Islet precursor cell (in vitro differentiated cells): ENCODE results near the gene VASN.

Experiments used
- DNase-seq: peaks from one replicate; pipeline ENCODE4 v3.0.0-alpha.2; 2018

The VASN gene

GRCh38 chr16:4373356-4373908, 1.8 kb downstream of the VASN start:
- DNase-seq, result no peak

- peak; percentile 84 for DNase-seq
These were observed 2.5 kb downstream of the VASN start for GRCh38 chr16:4373909-4374742.

- no peak for DNase-seq
These were observed 4.1 kb downstream of the VASN start for GRCh38 chr16:4375717-4376116.

DNA sequence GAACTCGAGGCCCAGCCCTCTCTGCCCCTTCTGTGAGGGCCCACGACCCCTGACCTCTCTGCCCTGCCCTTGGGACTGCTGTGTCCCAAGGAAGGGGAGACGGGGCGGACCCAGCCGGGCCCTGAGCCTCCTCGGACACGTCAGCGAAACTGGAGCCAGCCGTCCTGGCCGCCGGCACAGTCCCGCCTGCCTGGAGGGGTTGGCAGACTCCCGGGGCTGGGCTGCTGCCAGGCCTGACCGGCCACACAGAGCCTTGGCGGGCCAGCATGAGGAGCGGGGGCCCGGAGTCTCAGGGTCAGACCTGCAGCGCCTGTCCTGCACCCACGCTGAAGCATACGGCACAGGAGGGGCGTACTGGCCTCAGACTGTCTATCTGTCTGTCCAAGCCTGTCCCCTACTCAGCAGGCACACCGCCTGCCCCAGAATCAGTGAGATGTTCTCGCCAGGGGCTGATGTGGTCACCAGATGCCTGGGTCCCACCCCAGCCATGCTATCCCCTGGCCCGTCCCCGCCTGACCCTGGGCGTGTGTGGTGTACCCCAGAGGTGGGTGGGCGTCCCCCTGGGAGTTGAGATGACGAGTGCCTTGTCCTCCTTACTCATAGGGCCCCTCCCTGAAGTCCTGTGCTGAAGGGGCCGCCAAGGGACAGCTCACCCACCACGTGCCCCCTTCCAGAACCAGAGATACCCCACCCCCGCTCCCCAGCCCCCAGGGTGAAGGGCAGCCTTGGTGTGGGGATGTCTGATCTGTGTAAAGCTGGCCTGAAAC, 4.7 kb downstream of the VASN start:
- DNase-seq, result peak; percentile 57

- DNase-seq, result peak; percentile 53
These were observed 5.4 kb downstream of the VASN start for GRCh38 chr16:4376893-4377572.

DNA sequence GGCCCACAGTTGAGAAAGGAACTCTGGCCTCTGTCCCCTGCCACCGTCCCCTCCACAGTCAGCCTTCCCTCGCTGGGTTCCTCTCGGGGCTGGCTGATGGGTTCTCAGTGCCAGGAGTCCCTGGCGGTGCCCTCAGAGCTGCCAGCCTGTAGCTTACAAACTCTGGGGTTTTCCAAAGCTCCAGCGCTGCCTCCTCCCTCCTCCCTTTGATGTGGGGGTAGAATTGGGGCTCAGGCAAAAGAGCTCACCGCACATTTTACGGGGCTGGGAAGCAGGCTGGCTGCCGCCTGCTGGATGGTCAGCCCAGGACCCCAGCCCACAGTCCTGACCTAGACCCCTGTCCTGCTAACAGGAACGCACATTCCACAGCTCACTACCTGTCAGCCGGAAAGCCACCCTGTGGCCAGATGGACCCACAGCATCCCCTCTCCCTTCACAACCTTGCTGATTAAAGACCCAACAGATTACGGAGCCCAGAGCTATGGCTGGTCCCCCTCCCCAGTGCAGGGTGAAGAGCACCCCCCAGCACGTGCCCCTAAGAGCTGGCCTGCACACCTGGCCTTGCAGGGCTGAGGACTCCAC, 6.0 kb downstream of the VASN start:
- DNase-seq, result peak; percentile 71

DNA sequence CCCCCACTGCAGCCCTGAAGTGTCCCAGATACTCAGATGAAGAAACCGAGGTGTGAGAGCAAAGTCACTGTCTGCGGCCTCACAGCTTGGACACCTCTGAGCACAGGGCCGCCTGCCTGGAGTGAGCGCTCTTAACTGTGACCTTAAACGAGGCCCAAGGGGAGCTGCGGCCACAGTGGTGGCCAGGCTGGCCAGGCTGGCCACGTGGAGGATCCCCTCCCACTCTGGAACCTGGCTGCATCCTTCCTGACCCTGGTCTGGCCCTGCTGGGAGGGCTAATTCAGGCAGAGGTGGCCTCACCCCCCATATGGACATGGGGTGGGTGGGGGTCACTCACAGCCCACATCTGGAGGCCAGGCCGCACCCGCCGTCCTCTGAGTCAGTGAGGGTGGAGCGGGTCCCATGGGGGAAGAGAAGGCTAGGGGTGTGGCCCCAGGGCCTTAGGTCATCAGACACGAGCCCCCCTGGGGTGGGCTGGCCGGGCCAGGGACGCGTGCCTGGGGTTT, 6.6 kb downstream of the VASN start:
- peak; percentile 50 for DNase-seq

- DNase-seq, result peak; percentile 63
These were observed 7.5 kb downstream of the VASN start for GRCh38 chr16:4378999-4379690.

DNA sequence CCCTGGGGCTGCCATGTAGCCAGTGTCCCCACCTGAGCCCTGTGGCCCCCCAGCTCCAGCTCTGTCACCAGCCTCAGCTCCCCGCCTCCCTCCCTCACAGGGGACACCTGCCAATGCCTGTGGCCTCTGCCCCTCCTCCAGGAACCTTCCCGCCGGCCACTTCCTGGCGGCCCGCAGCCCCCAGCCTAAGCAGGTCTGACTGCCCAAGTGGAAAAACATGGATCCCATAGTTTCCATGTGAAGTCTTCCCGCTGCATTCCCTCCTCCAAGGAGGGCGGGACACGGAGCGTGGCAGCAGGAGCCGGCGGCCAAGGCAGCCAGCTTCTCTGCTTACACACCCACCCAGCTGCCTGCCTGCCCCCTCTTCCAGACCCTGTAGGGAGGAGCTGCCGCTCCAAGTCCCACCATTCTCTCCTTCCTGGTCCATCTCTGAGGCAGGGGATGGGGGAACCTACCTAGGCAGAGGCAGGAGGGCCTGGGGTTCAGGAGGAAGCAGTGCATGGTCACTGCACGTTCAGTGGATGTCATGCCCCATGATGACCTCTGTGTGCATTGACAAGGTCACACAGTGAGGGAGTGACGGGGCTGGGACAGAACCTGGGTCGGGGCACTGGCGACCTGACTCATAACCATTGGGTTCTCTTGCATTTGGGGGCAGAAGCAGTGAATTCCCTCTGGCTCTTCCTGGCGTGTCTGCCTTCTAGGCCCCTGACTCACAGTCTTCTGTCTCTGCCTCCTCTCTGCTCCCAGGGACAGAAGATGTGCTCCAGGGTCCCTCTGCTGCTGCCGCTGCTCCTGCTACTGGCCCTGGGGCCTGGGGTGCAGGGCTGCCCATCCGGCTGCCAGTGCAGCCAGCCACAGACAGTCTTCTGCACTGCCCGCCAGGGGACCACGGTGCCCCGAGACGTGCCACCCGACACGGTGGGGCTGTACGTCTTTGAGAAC, 8.7 kb downstream of the VASN start:
- peak; percentile 48 for DNase-seq

- DNase-seq, result peak; percentile 55
These were observed 9.7 kb downstream of the VASN start for GRCh38 chr16:4381072-4381934.

DNA sequence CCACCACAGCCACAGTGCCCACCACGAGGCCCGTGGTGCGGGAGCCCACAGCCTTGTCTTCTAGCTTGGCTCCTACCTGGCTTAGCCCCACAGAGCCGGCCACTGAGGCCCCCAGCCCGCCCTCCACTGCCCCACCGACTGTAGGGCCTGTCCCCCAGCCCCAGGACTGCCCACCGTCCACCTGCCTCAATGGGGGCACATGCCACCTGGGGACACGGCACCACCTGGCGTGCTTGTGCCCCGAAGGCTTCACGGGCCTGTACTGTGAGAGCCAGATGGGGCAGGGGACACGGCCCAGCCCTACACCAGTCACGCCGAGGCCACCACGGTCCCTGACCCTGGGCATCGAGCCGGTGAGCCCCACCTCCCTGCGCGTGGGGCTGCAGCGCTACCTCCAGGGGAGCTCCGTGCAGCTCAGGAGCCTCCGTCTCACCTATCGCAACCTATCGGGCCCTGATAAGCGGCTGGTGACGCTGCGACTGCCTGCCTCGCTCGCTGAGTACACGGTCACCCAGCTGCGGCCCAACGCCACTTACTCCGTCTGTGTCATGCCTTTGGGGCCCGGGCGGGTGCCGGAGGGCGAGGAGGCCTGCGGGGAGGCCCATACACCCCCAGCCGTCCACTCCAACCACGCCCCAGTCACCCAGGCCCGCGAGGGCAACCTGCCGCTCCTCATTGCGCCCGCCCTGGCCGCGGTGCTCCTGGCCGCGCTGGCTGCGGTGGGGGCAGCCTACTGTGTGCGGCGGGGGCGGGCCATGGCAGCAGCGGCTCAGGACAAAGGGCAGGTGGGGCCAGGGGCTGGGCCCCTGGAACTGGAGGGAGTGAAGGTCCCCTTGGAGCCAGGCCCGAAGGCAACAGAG, 10.5 kb downstream of the VASN start:
- peak; percentile 46 for DNase-seq

GRCh38 chr16:4382795-4383357, 11.2 kb downstream of the VASN start:
- DNase-seq, result no peak

- DNase-seq, result peak; percentile 49
These were observed 12.2 kb downstream of the VASN start for GRCh38 chr16:4383591-4384444.

GRCh38 chr16:4384509-4384942, 12.9 kb downstream of the VASN start:
- DNase-seq, result peak; percentile 81

GRCh38 chr16:4385066-4385788, 13.6 kb downstream of the VASN start:
- DNase-seq, result peak; percentile 55

GRCh38 chr16:4385789-4386450, 14.3 kb downstream of the VASN start:
- DNase-seq, result peak; percentile 47
